Measurements from ENCODE around the gene NRN1.

The NRN1 gene

DNA sequence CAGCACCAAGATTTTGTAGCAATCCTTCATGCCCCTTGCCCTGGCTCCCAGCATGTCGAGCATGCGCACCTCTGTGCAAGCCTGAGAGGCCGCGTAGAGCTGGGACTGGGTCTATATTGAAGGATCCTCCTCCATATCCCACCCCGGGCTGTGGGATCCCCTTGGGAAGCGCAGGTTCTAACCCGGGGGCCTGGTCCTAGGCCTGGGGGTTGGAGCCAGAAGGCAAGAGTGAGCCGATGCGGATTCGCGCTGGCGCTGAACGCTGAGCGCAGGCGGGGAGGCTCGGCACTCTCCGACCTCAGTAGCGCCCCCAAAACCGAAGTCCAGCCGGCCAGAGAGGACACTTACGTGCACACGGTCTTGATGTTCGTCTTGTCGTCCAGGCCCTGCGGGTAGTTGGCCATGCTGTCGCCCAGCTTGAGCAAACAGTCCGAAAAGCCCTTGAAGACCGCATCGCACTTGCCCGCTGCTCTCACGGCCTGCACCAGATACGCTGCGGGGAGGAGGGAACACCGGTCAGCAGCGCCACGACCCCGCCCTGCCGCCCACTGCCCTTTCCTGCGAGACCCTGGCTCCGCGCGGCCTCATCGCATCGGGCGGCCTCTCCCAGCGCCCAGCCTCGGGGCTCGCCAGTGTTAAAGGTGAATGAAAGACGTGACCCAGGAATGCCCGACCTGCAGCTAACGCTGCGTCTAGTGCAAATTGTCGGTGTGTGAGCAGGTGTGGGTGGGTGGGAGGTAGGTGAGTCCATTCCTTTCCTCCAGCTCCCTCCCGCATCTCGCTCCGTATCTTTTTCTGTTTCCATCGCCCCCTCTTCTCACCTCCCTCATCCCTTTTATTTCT, 4.5 kb downstream of the NRN1 start:
- DNase-seq: no peak

DNA sequence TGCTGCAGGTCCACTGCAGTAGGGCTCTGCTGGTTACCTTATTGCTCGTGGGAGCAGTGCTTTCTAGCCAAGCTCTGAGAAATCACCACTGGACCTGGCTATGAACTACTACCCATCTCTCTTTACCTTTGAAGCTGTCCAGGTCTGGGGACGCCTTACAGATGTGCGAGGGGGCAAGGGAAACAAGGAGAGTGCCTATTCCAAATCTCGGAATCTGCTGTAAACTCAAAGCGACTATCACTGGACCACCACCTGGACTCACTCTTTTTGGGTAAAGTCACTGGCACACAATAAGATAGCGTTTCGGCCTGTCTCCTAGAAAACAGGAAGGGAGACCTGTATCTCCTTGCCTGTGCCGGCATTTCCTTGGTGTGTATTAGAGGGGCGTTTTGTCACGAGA, 5.3 kb downstream of the NRN1 start:
- DNase-seq: no peak

DNA sequence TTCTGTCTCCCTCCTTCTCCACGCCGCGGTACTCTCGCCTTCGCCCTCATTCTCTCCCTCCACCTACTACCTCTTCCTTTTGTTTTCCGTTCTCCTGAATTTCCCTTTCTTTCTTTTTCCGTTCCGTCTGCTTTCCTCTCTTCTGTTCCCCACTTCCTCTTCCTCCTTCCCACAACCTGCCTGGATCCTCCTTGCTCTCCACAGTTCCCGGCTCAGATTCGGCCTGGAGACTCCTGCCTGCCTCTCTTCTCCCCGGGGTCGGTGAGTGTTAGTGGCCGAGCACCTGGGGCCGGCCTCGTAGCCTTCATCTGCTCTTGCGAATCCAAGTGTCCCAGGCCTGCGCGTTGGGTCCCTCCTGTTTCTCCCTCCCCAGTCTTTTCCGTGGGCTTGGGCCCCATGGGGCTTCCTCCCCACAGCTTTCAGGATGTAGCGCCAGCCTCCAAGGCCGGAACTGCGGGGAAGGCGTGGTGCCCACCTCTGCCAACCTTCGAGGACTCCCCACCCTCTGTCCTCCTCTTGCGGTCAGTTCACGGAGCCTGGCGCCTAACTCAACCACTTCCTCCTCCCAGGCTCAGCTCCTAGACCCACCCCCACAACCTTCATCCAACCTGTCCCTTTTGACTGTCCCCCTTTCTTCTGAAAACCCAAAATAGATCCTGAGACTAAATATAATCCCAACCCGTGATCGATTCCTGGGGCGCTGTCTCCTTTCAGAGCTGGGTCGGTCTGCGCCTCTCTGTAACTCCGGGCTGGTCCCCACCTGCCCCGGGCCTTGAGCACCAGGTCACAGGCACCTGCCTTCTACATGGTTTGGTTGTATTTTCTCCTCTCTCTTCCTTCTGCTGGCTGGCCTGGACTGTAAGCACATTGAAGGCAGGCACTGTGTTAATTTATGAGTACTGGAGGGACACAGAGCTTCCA, 6.8 kb downstream of the NRN1 start:
- DNase-seq: no peak

DNA sequence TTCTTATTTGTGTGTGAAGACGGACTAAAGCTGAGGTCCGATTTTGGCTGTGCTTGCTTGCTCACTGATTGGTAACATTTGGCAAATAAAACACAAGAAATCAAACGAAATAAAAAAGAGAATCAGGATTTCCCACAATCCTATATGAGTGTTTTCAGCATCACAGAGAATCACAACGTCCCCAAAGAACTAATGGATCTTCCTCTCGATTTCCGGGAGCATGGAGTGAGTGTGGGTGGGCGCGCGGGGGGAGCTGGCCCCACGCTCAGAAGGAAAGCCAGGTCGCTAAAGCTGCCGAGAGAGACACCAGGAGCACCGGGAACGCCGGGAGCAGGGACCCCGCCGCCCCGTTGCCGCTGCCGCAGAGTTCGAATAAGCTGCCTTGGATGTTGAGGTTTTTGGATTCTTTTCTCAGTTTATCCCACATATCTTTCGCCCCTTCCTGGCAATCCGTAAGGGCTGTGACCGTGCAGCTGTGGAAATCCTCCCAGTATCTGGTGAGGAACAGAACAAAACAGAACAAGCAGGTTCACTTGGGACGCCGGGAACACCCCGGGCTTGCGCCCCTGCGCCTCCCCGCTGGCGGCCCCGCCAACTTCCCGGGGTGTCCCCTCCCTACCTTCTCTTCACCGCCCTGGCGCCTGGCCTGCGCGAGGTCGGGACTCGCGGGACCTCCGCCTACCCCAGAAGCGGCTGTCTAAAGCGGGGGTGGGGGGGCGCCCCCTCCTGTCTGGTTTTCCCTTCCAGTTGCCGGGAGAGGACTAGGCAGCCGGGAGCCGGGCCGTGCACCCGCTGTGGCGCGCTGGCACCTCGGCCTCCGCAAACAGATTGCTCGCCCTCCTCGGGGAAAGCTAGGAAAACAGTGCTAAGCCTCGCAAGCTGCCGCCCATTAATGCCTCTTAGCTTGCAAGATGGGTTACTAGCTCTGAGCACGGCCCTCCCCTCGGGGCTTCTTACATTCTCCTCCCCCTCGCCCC, 7.7 kb downstream of the NRN1 start:
- DNase-seq: no peak

DNA sequence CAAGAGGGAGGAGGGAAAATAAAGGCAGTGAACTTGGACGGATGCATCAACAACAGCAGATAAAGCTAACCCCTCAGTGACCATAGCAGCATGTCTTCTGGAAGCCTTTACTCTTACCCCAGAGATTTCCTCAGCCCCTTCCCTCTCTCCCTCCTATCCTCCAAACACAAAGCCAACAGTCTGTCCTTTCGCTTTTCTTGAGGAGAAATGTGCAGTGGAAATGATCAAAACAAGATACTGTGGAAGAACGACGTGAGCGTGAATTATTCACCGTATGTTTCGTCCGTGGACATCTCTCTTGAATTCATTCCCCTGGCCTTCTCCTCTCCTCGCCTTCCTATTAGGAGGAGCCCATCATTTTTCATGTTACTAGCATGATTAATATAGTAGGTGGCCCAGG, 8.5 kb downstream of the NRN1 start:
- no peak for DNase-seq

DNA sequence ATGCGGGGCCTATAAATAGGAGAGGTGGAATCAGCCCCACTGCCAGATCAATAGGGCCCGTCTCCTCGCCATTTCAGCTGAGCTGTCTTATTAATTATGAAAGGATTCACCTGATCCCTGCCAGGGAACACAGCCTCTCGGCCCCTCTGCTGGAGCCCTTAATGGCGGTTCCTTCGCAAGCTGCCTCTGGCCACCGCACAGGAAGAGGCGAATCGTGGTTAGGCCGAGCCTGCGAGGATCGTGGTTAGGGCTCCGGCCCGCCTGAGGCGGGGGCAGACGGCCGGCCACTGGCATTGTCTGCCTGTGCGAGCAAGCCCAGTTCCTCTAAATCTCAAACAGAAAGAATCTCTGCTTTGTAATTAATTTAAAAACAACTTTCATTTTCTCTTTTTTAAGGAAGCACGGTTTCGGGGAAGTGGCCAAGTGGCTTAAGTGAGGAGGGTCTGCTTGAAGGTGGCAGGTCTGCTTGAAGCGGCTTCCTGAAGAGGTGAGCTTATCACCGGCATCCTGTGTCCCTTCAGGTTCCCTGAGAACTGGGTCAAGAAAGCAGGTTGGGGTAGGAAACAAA, 9.2 kb downstream of the NRN1 start:
- DNase-seq: no peak

DNA sequence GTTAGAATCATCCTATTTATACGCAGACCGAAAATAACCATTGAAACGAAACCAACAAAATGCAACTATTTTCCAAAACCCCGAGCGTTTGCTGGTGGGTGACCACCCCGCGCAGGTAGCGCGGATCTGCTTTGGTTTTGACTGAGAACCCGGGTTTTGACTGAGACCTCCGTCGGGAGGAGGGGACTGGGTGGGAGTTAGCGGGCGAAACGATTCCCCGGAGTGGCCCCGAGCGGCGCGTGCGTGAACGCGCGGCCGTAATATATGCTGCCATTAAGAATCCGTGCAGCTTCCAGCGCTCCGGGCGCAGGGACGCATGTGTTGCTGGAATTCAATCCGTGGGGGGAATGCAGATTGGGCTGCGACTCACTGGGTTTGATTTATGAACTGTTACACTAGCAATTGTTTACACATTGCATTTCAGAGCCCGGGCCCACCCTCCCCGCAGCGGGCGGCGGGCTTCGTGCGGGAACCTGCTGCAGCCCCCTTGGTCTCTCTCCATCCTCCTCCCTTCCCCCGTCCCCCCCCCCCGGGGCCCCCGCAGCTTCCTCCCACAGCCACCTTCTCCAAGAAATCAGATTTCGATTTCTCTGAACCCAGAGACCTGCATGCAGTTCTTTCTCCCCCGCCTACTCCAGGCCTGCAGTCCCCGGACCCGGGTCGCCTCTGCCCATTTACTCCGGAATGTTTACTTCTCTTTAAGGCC, 9.9 kb downstream of the NRN1 start:
- DNase-seq: no peak

DNA sequence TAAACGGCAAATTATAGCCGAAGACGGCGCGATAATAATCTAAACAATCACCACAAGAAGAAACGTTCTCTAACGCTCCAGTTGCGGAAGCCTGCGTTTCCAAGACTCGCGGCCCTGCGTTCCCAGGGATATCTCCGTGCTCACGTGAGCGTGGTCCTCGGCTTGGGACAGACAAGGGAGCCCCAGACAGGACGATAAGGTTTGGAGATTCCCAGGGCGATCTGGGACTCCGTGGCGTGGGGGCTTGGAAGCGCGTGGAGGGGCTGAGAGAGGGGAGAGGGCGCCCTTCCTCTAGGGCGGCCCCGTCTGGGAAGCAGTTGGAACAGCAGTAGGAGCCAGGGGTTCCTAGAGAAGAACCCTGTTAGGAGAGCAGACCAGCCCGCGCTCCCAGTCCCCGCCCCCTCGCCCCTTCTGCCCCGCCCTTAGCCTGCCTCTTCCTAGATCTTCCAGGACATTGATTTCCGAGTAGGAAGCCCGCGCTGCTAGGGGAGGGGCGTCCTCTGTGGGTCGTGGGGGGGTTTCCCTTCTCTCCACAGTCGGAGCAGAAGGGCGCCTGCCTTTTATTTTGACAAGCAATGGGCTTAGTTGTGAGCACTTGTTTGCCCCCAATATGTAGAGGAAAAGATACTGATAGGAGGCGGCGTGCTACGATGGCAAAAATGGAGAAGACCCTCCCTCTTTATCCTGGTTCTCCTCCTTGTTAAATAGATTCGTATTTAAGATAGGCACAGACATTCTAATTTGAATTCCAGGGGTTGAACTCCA, 10.6 kb downstream of the NRN1 start:
- peak; percentile 9 for DNase-seq

DNA sequence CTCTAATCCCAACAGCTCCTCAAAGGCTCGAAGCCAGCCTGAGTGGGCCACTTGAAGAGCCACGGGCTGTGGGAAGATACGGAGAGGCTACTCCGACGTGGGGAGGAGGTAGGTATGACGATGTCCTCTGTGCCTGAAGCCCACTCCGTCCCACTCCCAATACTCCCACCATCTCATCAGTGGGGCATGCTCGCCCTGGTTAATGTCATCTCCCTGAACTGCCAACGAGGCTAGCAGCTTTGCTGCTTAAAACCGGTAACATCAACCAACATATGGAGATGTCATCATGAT, 11.1 kb downstream of the NRN1 start:
- no peak for DNase-seq

DNA sequence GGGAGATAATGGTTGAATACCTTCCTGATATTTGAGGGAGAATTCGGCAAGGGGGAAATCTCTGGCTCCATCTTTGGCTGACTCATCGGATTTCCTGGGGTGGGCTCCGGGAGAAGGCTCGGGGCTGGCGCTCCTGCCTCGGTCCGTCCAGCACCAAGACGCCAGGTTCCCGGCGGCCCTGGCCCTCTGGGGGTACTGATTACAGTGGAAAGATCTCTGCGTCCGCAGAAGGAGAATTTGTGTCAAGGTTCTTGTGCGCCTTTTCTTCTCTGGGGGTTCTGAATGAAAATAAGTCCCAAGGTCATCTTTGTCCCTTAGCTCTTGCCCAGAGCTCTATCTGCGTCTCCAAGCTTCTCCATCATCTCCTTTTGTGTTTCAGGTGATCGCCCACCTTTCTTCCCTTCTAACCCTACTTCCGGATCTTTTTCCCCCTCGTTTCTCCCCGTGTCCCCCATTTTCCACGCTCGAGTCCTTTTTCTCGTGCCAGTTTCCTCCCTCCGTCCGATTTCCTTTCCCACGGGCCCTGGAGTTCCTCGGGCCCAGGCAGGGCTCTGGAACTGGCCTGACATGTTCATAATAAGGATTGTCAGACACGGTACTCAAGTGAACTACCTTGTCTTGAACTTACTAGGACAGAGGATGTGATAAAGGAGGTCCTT, 11.6 kb downstream of the NRN1 start:
- DNase-seq: no peak

DNA sequence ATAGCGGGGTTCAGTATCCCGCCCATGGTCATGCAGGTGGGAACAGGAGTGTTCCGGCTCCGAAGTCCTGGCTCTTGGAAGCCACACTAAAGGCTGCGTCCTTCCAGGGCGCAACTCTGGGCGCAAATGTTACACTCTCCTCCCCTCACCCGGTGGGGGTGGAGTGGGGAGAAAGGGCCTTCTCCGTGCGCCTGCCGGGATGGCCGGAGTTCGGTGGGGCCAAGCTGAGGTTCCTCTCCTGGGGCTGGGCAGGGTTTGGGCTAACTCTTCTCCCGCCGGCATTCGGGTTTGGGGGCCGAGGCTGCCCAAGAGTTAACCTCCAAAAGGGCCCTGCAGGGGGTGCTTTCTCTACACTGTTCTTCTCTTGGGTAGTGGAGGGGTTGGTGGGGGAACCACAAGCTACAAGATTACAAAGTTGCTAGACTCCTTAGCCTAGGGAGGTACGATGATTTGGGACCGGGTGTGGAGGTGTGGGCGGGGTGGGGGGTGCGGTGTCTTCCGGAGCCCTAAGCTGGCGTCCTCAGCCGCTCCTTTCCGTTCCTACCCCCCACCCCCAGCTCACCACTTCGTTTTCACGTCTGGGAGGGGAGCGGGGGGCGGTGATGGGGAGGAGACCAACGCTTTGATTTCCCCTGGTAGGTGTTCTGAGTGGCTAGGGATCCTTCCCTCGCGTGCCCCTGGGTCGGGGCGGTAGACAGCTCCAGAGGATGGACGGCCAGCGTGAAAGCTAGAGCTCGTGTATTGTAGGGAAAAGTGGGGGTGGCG, 12.3 kb downstream of the NRN1 start:
- no peak for DNase-seq

DNA sequence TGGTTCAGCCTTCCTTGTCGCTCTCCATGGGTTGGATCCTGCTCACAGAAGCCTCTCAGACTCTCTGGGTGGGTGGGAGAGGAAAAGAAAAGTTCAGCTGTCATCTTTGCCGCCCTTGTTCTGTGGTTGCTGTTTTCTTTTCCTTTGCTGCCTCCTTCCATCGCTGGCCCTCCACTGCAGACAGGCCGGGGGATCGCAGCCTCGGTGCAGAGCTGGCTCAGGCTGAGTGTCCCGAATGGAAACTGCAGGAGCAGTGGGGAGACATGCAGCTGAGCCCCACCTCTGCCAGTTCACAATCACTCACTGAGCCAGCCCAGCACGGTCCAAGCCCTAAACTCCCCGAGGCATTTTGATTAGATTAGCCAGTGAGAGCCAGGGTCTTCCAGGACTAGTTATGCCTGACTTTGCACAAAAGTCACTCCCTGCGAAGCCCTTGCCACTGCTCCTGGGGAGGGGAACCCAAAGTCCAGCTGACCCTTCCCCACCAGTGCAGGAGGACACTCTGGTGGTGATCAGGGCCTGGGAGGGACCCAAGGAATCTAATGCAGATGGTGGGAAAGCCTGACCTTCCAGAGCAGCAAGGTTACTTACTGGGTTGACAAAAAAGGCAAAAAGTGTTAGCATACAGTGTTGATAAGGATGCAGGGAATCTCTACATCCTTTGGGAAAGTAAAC, 14.0 kb downstream of the NRN1 start:
- no peak for DNase-seq

DNA sequence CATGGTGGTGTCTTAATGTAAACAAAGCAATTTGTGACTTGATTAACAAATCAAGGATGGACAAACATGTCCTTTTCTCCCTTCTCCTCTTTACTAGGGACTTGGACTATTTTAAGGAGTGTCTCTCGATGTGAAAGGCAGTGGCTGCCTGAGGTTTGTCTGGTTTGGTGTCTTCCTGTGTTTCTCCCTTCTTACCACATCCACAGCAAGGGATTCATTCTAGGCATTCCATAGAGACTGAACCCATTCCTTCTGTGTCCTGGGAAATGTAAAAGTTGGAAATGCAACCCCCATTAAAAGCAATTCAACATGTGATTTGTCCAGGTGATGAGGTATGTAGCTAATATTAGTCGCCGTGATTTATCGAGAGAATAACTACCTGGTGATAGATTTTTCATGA, 15.9 kb downstream of the NRN1 start:
- no peak for DNase-seq

DNA sequence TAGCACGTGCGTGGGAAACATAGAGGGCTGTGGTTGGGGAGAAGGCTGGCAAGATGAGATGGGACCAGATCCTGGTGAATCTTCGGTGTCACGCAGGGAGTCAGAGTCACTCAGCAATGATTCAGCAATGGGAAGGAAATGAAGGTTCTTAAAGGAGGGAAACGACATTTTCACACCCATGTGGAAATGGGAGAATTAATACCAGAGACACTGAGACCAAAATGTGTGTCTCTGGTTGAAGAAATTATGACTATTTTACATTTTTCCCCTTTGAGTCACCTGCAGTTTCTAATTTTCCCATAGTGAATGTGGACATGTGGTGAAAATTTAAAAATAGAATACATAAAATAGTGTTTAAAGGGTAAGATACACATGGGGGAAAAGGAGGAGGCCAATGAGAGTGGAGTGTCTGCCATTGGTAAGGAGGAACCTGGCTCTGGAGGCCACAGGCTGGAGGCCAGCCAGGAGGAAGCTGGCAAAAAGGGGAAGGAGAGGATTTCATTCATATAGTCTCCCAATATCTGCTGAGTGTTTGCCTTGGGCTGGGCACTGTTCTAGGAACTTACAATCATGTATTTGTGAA, 17.5 kb downstream of the NRN1 start:
- DNase-seq: no peak

DNA sequence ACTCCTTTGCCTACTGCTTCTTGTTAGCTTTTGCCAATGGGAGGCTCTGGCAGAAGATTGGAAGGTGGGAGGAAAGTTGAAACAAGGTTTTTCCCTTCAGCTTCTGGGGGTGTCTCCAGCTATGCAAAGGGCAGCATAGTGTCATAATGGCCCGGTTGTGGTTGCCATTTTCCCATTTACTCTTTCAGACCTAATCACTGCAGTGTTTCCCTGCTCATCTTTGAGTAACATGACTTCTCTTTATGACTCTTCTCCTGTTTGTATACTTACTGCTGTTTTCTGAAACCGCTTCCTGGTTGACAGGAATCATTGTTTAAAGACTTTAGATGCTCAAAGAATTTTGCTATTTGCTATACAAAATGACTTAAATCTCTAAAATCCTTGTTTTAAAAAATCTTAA, 19.9 kb downstream of the NRN1 start:
- DNase-seq: no peak

DNA sequence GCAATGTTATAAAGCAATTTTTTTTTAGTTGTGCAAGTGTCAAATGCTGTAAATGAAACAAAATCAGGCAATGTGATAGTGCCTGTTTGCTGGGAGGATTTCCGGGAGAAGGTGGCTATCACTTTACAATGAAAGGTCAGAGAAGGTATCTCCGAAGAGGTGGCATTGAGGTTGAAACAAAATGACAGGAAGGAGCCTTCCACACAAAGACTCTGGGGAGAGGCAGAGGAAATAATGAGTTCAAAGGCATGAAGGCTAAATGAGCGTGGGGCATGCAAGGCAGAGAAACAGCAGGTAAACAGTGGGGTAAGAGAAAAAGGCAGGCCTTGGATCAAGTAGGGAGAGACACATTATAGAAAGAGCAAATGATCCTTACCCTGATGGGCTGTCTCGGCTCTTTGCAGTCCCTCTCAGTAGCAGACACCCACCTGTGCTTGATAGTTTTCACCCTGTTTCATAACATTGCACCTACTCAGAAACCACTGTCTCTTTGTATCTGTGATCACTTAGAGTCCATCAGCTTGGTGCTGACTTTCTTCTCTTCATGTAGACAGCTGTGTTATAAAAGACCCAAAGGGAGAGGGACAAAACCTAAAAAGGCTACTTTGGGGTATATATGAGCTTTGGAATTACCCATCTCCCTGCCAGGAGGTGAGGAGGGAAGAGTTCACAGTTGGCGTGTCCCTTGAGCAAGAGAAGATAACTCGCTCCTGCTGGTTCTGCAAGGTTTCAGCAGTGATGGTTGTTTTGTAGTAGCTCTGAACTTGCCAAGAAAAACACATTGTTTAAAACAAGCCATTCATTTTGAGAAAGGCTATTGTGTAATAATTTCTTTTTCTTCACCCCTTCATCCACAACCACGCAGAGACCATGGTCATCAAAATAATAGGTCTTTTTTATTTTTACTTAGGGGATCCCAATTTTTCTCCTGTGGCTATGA, 22.3 kb downstream of the NRN1 start:
- no peak for DNase-seq

DNA sequence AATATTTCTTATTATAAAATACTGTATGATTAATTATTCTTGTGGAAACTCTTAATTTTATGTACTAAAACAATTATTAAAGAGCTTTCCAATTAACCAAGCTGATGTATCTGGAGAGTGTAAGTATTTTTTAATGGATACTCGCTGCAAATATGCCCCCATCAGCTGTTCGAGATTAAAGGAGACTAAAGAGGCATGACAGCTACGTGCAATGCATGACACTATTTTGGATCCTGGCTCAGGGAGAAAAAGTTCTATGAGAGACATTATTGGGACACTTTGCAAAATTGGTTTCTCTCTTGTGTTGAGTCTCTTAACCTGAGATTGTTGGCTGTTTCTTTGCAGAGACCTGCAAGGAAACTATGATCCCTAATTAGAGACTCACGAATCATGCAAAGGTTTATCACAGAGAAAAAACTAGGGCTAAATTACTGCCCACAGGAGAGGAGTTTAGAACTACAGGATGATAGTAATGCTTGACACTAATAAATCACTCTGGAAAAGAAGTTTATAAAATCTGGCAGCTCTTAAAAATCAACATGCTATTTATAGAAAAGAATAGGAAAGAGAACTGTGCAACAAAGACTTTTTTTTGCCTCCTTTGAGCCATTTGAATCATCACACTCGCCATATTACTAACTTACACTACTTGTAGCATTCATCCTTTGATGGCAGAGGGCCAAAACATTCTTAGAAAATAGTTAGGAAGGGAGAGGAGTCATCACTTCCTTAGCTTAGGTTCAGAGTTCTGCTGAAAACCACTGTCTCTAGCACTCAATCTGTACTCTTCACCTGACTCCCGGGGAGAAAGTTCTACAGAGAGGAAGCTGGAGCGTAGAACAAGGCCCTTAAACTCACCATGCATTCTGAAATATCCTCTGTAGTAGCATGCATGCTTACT, 25.3 kb downstream of the NRN1 start:
- no peak for DNase-seq
